ENCODE measurements around the gene GNG12. TPM values are rescaled to one million over a fixed set of nuclear protein-coding genes. Genes with fewer than 3 reads are reported as not detected.
"Not testable (repeated sequence)": the region's sequence is repeated elsewhere in the genome, so short reads cannot be mapped to it uniquely, and the experiment has no call there.

Gene GNG12
- total RNA-seq, 2 experiments from 2014 or later: not detected

GRCh38 chr1:67731322-67731721, 101.9 kb downstream of the GNG12 start:
- Mint-ChIP-seq H3K27ac (no peak overlapping the region), H3K4me1 (ENCODE audit: low read depth) (peaks cover 22% of the 10 kb centered on the region), H3K27me3 (no peaks in the 10 kb centered on the region), H3K9me3 (no peaks in the 10 kb centered on the region), H3K36me3 (ENCODE audit: low read depth) (no peaks in the 10 kb centered on the region), H3K4me3 (no peak overlapping the region)
- POLR2A ChIA-PET: interaction anchor here (3.8 kb wide), 1 partner anchor 46 kb away, joined by 18 read pairs; the partner anchor contains the start of gene GADD45A
- no peak overlapping the region for H3K27ac ChIP-seq (ENCODE audit: low read depth in 1 of 2, low read length in 2 of 2)
- no peaks in the 10 kb centered on the region for H3K27me3 ChIP-seq (ENCODE audit: control insufficient read depth in 1 of 2, insufficient read depth in 2 of 2, low read length in 2 of 2)
- CTCF ChIA-PET: no interaction called here
- H3K4me3 ChIP-seq (ENCODE audit: low read length): no peak overlapping the region
- H3K9me3 ChIP-seq (ENCODE audit: control insufficient read depth in 1 of 2, insufficient read depth in 1 of 2, low read length in 2 of 2): no peaks in the 10 kb centered on the region
- intact Hi-C loops (cut with DNase I, micrococcal nuclease): no loop called here
- no peaks in the 10 kb centered on the region for H3K36me3 ChIP-seq (ENCODE audit: insufficient read depth, low read length)
- no peak for DNase-seq
- TF ChIP-seq CTCF (IDR thresholded peaks at IDR 0.05): no peak
- no peak for ATAC-seq (ENCODE audit: poor library complexity)
- H3K4me1 ChIP-seq (ENCODE audit: insufficient read depth, low read length): peaks cover 14% of the 10 kb centered on the region

- POLR2A ChIA-PET; H3K36me3 Mint-ChIP-seq (ENCODE audit: low read depth); H3K27ac ChIP-seq (ENCODE audit: low read depth in 1 of 2, low read length in 2 of 2); H3K9me3 ChIP-seq (ENCODE audit: control insufficient read depth in 1 of 2, insufficient read depth in 1 of 2, low read length in 2 of 2); DNase-seq; H3K36me3 ChIP-seq (ENCODE audit: insufficient read depth, low read length); ATAC-seq (ENCODE audit: poor library complexity); H3K9me3 Mint-ChIP-seq; H3K4me3 ChIP-seq (ENCODE audit: low read length); H3K27me3 ChIP-seq (ENCODE audit: control insufficient read depth in 1 of 2, insufficient read depth in 2 of 2, low read length in 2 of 2); H3K27ac Mint-ChIP-seq; H3K4me3 Mint-ChIP-seq; intact Hi-C loops (cut with DNase I, micrococcal nuclease); CTCF ChIA-PET; H3K27me3 Mint-ChIP-seq; H3K4me1 ChIP-seq (ENCODE audit: insufficient read depth, low read length): not testable (repeated sequence)
- peaks cover 12% of the 10 kb centered on the region for H3K4me1 Mint-ChIP-seq (ENCODE audit: low read depth)
These were observed 103.0 kb downstream of the GNG12 start for GRCh38 chr1:67730312-67730711.

DNA sequence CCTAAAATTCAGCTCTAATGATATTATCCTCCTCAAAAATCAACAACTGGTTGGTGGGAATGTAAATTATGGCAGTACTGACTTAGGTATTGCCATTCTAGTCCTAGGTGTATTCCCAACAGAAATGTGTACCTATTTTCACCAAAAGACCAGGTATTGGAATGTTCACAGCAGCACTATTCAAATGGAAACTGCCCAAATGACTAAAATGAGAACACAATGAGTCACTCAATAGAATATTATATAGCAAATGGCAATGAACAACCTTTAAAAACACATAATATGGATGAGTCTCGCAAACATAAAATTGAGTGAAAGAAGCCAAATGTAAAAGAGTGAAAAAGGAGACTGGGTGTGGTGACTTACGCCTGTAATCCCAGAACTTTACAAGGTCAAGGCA, 103.4 kb downstream of the GNG12 start:
- no peak for DNase-seq
- Histone ChIP-seq H3K27me3 (ENCODE audit: control insufficient read depth in 1 of 2, insufficient read depth in 2 of 2, low read length in 2 of 2) (no peaks in the 10 kb centered on the region), H3K9me3 (ENCODE audit: control insufficient read depth in 1 of 2, insufficient read depth in 1 of 2, low read length in 2 of 2) (no peaks in the 10 kb centered on the region), H3K4me1 (ENCODE audit: insufficient read depth, low read length) (peaks cover 7% of the 10 kb centered on the region), H3K36me3 (ENCODE audit: insufficient read depth, low read length) (no peaks in the 10 kb centered on the region), H3K4me3 (ENCODE audit: low read length) (no peak overlapping the region), H3K27ac (ENCODE audit: low read depth in 1 of 2, low read length in 2 of 2) (no peak overlapping the region)
- peaks cover 8% of the 10 kb centered on the region for H3K4me1 Mint-ChIP-seq (ENCODE audit: low read depth)
- ATAC-seq (ENCODE audit: poor library complexity): no peak
- intact Hi-C loops (cut with DNase I, micrococcal nuclease): no loop called here
- no peaks in the 10 kb centered on the region for H3K27me3 Mint-ChIP-seq
- POLR2A ChIA-PET: no interaction called here
- CTCF ChIA-PET: no interaction called here
- no peak overlapping the region for H3K27ac Mint-ChIP-seq
- TF ChIP-seq CTCF (IDR thresholded peaks at IDR 0.05): no peak
- H3K9me3 Mint-ChIP-seq: no peaks in the 10 kb centered on the region
- no peak overlapping the region for H3K4me3 Mint-ChIP-seq
- H3K36me3 Mint-ChIP-seq (ENCODE audit: low read depth): no peaks in the 10 kb centered on the region

DNA sequence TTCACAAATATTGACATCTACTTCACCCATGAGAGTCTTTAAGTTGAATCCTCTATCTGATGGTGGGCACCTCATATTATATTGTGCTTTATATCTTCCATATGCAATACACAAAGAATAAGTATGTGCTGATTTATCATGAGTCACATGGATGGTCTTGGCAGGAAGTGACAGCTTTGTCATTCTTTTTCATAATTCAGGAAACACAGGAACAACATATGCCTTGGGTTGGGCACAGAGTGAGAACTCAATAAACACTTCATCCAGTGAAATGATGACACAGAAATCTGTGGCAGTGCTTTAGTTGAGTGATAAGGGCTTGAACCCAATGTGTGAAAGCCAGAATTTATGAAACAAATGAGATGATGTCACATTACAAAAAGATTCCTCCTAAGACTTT, 107.0 kb downstream of the GNG12 start:
- H3K4me1 Mint-ChIP-seq (ENCODE audit: low read depth): no peaks in the 10 kb centered on the region
- ATAC-seq (ENCODE audit: poor library complexity): no peak
- TF ChIP-seq CTCF (IDR thresholded peaks at IDR 0.05): no peak
- POLR2A ChIA-PET: no interaction called here
- Histone ChIP-seq H3K27ac (ENCODE audit: low read depth in 1 of 2, low read length in 2 of 2) (no peak overlapping the region), H3K4me3 (ENCODE audit: low read length) (no peak overlapping the region), H3K27me3 (ENCODE audit: control insufficient read depth in 1 of 2, insufficient read depth in 2 of 2, low read length in 2 of 2) (no peaks in the 10 kb centered on the region), H3K36me3 (ENCODE audit: insufficient read depth, low read length) (no peaks in the 10 kb centered on the region), H3K4me1 (ENCODE audit: insufficient read depth, low read length) (no peaks in the 10 kb centered on the region), H3K9me3 (ENCODE audit: control insufficient read depth in 1 of 2, insufficient read depth in 1 of 2, low read length in 2 of 2) (no peaks in the 10 kb centered on the region)
- no peaks in the 10 kb centered on the region for H3K27me3 Mint-ChIP-seq
- CTCF ChIA-PET: no interaction called here
- H3K4me3 Mint-ChIP-seq: no peak overlapping the region
- peak in 1 of 14 experiments; percentile 10 for DNase-seq
- no peak overlapping the region for H3K27ac Mint-ChIP-seq
- no peaks in the 10 kb centered on the region for H3K9me3 Mint-ChIP-seq
- no peaks in the 10 kb centered on the region for H3K36me3 Mint-ChIP-seq (ENCODE audit: low read depth)
- intact Hi-C loops (cut with DNase I, micrococcal nuclease): no loop called here

Data from CD4-positive, alpha-beta T cell (primary cell).